Stomach (tissue), 9 donors: ENCODE results near the gene SCLT1. TPM values are rescaled to one million over a fixed set of nuclear protein-coding genes. Genes with fewer than 3 reads are reported as not detected.

Source experiments
- DNase-seq, 2 donors: peaks; one replicate each; pipeline versions ENCODE4 v3.0.0 to v3.0.0-alpha.2; 2013 to 2019
- H3K27ac ChIP-seq, 5 donors: fragments of 200-600 bp in 4 of 5; sonication (generic) in 4 of 5; one replicate each; pipeline ENCODE4 v1.5.1; 2013 to 2019; ENCODE audit warnings: mild to moderate bottlenecking in 1 of 5, moderate library complexity in 1 of 5
- H3K27me3 ChIP-seq, 3 donors: fragments of 200-600 bp; sonication (generic); one replicate each; pipeline ENCODE4 v1.5.1; 2017 to 2019; ENCODE audit warnings: mixed run types in 1 of 3
- H3K36me3 ChIP-seq, 4 donors: fragments of 200-600 bp; sonication (generic); 1 replicate in 3 of 4; 2 replicates in 1 of 4; pipeline ENCODE4 v1.5.1; 2016 to 2019
- H3K4me1 ChIP-seq, 4 donors: fragments of 200-600 bp; sonication (generic); one replicate each; pipeline ENCODE4 v1.5.1; 2016 to 2019
- H3K4me3 ChIP-seq, 4 donors: fragments of 200-600 bp; sonication (generic) in 3 of 4; one replicate each; pipeline ENCODE4 v1.5.1; 2016 to 2019; ENCODE audit warnings: mild to moderate bottlenecking in 1 of 4
- H3K9me3 ChIP-seq, 4 donors: fragments of 200-600 bp; sonication (generic); one replicate each; pipeline ENCODE4 v1.5.1; 2016 to 2019
- EP300 ChIP-seq: sonication (generic); formaldehyde crosslinking; IDR thresholded peaks from one replicate; pipeline ENCODE4 v1.6.1; 2017; ENCODE audit warnings: antibody characterized with exemption
- POLR2A ChIP-seq, 4 donors: fragments of 450-650 bp; IDR thresholded peaks; one replicate each; pipeline ENCODE4 v1.6.1; 2016; ENCODE audit warnings: antibody characterized with exemption in 4 of 4, control low read depth in 2 of 4, mild to moderate bottlenecking in 1 of 4, moderate library complexity in 1 of 4
- POLR2AphosphoS5 ChIP-seq, 3 donors: sonication (generic); formaldehyde crosslinking; IDR thresholded peaks; one replicate each; pipeline ENCODE4 v1.6.1; 2016; ENCODE audit warnings: antibody characterized with exemption in 3 of 3
- WGBS, 5 donors: extraction: QIAGEN DNeasy Blood & Tissue Kit in 3 of 5; methylation state at CpG; one replicate each; pipeline versions ENCODE4 v1.1.5 to v1.1.7; 2013 to 2018; 5-methylcytosine and 5-hydroxymethylcytosine counted together
- intact Hi-C: fragments of 100-400 bp; cut with DNase I; formaldehyde crosslinking; loops from one replicate; pipeline ENCODE4 v1.15.1; 2023; ENCODE audit warnings: low total_unique reads
- polyA plus RNA-seq, 3 donors: library from polyadenylated mRNA; stranded (reverse); fragments of 200-250 nt; gene quantifications; one replicate each; pipeline ENCODE4 v1.2.3, GENCODE V29; 2013
- total RNA-seq, 5 donors: library from RNA; depleted of rRNA; stranded (reverse); fragments of >200 nt; gene quantifications; one replicate each; pipeline versions ENCODE4 v1.1.0 to v1.2.3, GENCODE V29; 2014 to 2016
- TF ChIP-seq, protein P1 (sequence below), 7 experiments: fragments of 450-650 bp in 4 of 7; fragments of 200-600 bp in 3 of 7; sonication (generic) in 3 of 7; IDR thresholded peaks; one replicate each; pipeline ENCODE4 v1.5.1; 2016 to 2019; ENCODE audit warnings: antibody characterized with exemption in 7 of 7, control low read depth in 2 of 7, mild to moderate bottlenecking in 1 of 7
- donor health status: healthy with polysubstance abuse.
- donor health status: Bipolar disorder and iron deficiency.
- donor health status: healthy.

Gene SCLT1
- total and polyA plus RNA-seq, 8 donors = 2.3 to 49.0 (median 12.9) TPM

GRCh38 chr4:128841402-128841801 is 251.9 kb downstream of the SCLT1 start:
- Histone ChIP-seq H3K36me3 (peaks cover 20 to 49% (median 40%) of the 10 kb centered on the region in 4 donors), H3K27ac (no peak overlapping the region), H3K4me3 (no peak overlapping the region), H3K4me1 (peaks cover 28 to 98% (median 65%) of the 10 kb centered on the region in 4 donors), H3K27me3 (no peaks in the 10 kb centered on the region), H3K9me3 (no peaks in the 10 kb centered on the region)
- intact Hi-C loops = no loop called here
- 92 to 96% (median 95%) methylated on average over 2 of the region's 2 CpGs for WGBS, 5 donors
- TF ChIP-seq, protein P1, sequence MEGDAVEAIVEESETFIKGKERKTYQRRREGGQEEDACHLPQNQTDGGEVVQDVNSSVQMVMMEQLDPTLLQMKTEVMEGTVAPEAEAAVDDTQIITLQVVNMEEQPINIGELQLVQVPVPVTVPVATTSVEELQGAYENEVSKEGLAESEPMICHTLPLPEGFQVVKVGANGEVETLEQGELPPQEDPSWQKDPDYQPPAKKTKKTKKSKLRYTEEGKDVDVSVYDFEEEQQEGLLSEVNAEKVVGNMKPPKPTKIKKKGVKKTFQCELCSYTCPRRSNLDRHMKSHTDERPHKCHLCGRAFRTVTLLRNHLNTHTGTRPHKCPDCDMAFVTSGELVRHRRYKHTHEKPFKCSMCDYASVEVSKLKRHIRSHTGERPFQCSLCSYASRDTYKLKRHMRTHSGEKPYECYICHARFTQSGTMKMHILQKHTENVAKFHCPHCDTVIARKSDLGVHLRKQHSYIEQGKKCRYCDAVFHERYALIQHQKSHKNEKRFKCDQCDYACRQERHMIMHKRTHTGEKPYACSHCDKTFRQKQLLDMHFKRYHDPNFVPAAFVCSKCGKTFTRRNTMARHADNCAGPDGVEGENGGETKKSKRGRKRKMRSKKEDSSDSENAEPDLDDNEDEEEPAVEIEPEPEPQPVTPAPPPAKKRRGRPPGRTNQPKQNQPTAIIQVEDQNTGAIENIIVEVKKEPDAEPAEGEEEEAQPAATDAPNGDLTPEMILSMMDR (IDR thresholded peaks at IDR 0.05) = no peak
- no peak for TF ChIP-seq POLR2AphosphoS5 (IDR thresholded peaks at IDR 0.05)
- no peak for TF ChIP-seq POLR2A (IDR thresholded peaks at IDR 0.05)
- no peak for TF ChIP-seq EP300
- DNase-seq = no peak

GRCh38 chr4:128840711-128841318 is 252.5 kb downstream of the SCLT1 start:
- Histone ChIP-seq H3K36me3 (peaks cover 16 to 43% (median 35%) of the 10 kb centered on the region in 4 donors), H3K9me3 (no peaks in the 10 kb centered on the region), H3K4me3 (no peak overlapping the region), H3K27ac (no peak overlapping the region), H3K4me1 (peaks cover 27 to 98% (median 66%) of the 10 kb centered on the region in 4 donors), H3K27me3 (no peaks in the 10 kb centered on the region)
- DNase-seq = no peak
- TF ChIP-seq EP300 (no peak), POLR2A (IDR thresholded peaks at IDR 0.05) (no peak), POLR2AphosphoS5 (IDR thresholded peaks at IDR 0.05) (no peak)
- TF ChIP-seq, protein P1 (IDR thresholded peaks at IDR 0.05) = no peak
- 85 to 96% (median 90%) methylated on average over 2 of the region's 2 CpGs for WGBS, 5 donors
- intact Hi-C loops = no loop called here

GRCh38 chr4:128837679-128838078 is 255.7 kb downstream of the SCLT1 start:
- 84 to 92% (median 90%) methylated on average over 3 of the region's 3 CpGs for WGBS, 5 donors
- no peak overlapping the region for H3K27ac ChIP-seq
- TF ChIP-seq, protein P1 (IDR thresholded peaks at IDR 0.05) = no peak
- TF ChIP-seq EP300 (no peak), POLR2A (IDR thresholded peaks at IDR 0.05) (no peak), POLR2AphosphoS5 (IDR thresholded peaks at IDR 0.05) (no peak)

GRCh38 chr4:128837198-128837597 is 256.1 kb downstream of the SCLT1 start:
- Histone ChIP-seq H3K4me1 (peaks cover 19 to 93% (median 57%) of the 10 kb centered on the region in 4 donors), H3K27me3 (no peaks in the 10 kb centered on the region), H3K4me3 (no peak overlapping the region), H3K9me3 (no peaks in the 10 kb centered on the region), H3K27ac (no peak overlapping the region), H3K36me3 (peaks cover 10 to 37% (median 25%) of the 10 kb centered on the region in 4 donors)
- no peak for DNase-seq
- 86 to 96% (median 95%) methylated on average over 2 of the region's 2 CpGs for WGBS, 5 donors
- intact Hi-C loops = no loop called here
- TF ChIP-seq POLR2AphosphoS5 (IDR thresholded peaks at IDR 0.05) = no peak
- no peak for TF ChIP-seq EP300
- TF ChIP-seq, protein P1 (IDR thresholded peaks at IDR 0.05) = no peak

More at GRCh38 chr4:128837679-128838078, 255.7 kb downstream of the SCLT1 start:
- Histone ChIP-seq H3K4me1 (peaks cover 19 to 92% (median 56%) of the 10 kb centered on the region in 4 donors), H3K36me3 (peaks cover 10 to 34% (median 25%) of the 10 kb centered on the region in 4 donors), H3K9me3 (no peaks in the 10 kb centered on the region), H3K27me3 (no peaks in the 10 kb centered on the region), H3K4me3 (no peak overlapping the region)
- intact Hi-C loops = no loop called here
- no peak for DNase-seq
